GM13977 (cell line): ENCODE results near the gene PUM1.
A peak's percentile ranks its signal among the peaks of the same experiment; 100 is the strongest.
"Not testable (repeated sequence)": the region's sequence is repeated elsewhere in the genome, so short reads cannot be mapped to it uniquely, and the experiment has no call there.

Experiments used
- DNase-seq: peaks from one replicate; pipeline ENCODE4 v3.0.0; 2012; ENCODE audit warnings: low spot score
- CTCF ChIP-seq: IDR thresholded peaks from 2 replicates; pipeline ENCODE4 v1.5.1; 2012; ENCODE audit warnings: mild to moderate bottlenecking, control low read depth; ENCODE audit not compliant: insufficient read depth; ENCODE audit errors: extremely low read depth, missing control alignments
- in situ Hi-C: fragments of 300-500 bp; cut with MboI; formaldehyde crosslinking; loops from one replicate; pipeline ENCODE4 v1.12.0; 2022; ENCODE audit warnings: low sequenced_read_pairs, low pct_unique_long_range_greater_than_20kb, mixed read lengths, inconsistent platforms; ENCODE audit not compliant: unreplicated experiment

Gene PUM1

GRCh38 chr1:30977511-30977910 lies 88.0 kb downstream of the PUM1 start:
- in situ Hi-C loops: no loop called here
- DNase-seq: no peak
- TF ChIP-seq CTCF: no peak

GRCh38 chr1:30977105-30977504 lies 88.4 kb downstream of the PUM1 start:
- DNase-seq: no peak
- in situ Hi-C loops: no loop called here
- TF ChIP-seq CTCF: peak; percentile 16

GRCh38 chr1:30976143-30976542 lies 89.4 kb downstream of the PUM1 start:
- no peak for DNase-seq
- in situ Hi-C loops: no loop called here
- TF ChIP-seq CTCF: no peak

- in situ Hi-C loops: no loop called here
Measured at GRCh38 chr1:30975217-30975616, 90.3 kb downstream of the PUM1 start.

GRCh38 chr1:30974536-30974935 lies 91.0 kb downstream of the PUM1 start:
- TF ChIP-seq CTCF: no peak
- in situ Hi-C loops: no loop called here
- DNase-seq: no peak

More at GRCh38 chr1:30975217-30975616, 90.3 kb downstream of the PUM1 start:
- DNase-seq: no peak
- no peak for TF ChIP-seq CTCF

GRCh38 chr1:30972349-30972748 lies 93.2 kb downstream of the PUM1 start:
- DNase-seq, in situ Hi-C loops: not testable (repeated sequence)

- DNase-seq: no peak
- in situ Hi-C loops: no loop called here
- TF ChIP-seq CTCF: no peak
Measured at GRCh38 chr1:30971496-30971895, 94.0 kb downstream of the PUM1 start.
